HL-60 (cell line): ENCODE measurements around the gene FOXP2.
A peak's percentile ranks its signal among the peaks of the same experiment; 100 is the strongest.
"Not testable (repeated sequence)": the region's sequence is repeated elsewhere in the genome, so short reads cannot be mapped to it uniquely, and the experiment has no call there.

Experiments used
- DNase-seq, 2 experiments: peaks; one replicate each; pipeline ENCODE4 v3.0.0-alpha.2; 2010 to 2020; ENCODE audit warnings: low read depth in 1 of 2, low spot score in 1 of 2
- H3K27ac ChIP-seq: fragments of 250-450 bp; sonication (Bioruptor Pico); replicated peaks from 2 replicates; pipeline ENCODE4 v1.5.1; 2020; ENCODE audit warnings: mild to moderate bottlenecking, moderate library complexity
- H3K27me3 ChIP-seq: fragments of 250-450 bp; sonication (Bioruptor Pico); 2 replicates; pipeline ENCODE4 v1.5.1; 2021; ENCODE audit warnings: mild to moderate bottlenecking, moderate library complexity; ENCODE audit not compliant: insufficient read depth, poor library complexity, severe bottlenecking
- H3K4me3 ChIP-seq: replicated peaks from 2 replicates; pipeline ENCODE4 v1.5.1; 2011; ENCODE audit warnings: mild to moderate bottlenecking, control low read depth, low read length; ENCODE audit not compliant: insufficient read depth
- CTCF ChIP-seq: IDR thresholded peaks from one replicate; pipeline ENCODE4 v1.5.1; 2011; ENCODE audit warnings: low read length, control low read depth, inconsistent platforms; ENCODE audit not compliant: insufficient read depth
- GABPA ChIP-seq: IDR thresholded peaks from 2 replicates; pipeline ENCODE4 v1.6.1; 2012; ENCODE audit warnings: low read depth
- POLR2AphosphoS5 ChIP-seq: IDR thresholded peaks from 2 replicates; pipeline ENCODE4 v1.6.1; 2012; ENCODE audit warnings: low read depth
- REST ChIP-seq: IDR thresholded peaks from 2 replicates; pipeline ENCODE4 v1.6.1; 2012; ENCODE audit warnings: low read depth; ENCODE audit not compliant: insufficient replicate concordance
- SPI1 ChIP-seq: IDR thresholded peaks from 2 replicates; pipeline ENCODE4 v1.6.1; 2012; ENCODE audit warnings: low read depth, mild to moderate bottlenecking, borderline replicate concordance

FOXP2 gene

GRCh38 chr7:114539575-114539974 lies 125.0 kb downstream of the FOXP2 start:
- no peak for TF ChIP-seq SPI1
- H3K27ac ChIP-seq, result no peak overlapping the region
- H3K27me3 ChIP-seq, result peaks cover 2% of the 10 kb centered on the region
- H3K4me3 ChIP-seq, result no peak overlapping the region
- peak in 1 of 2 experiments; percentile 2 for DNase-seq

DNA sequence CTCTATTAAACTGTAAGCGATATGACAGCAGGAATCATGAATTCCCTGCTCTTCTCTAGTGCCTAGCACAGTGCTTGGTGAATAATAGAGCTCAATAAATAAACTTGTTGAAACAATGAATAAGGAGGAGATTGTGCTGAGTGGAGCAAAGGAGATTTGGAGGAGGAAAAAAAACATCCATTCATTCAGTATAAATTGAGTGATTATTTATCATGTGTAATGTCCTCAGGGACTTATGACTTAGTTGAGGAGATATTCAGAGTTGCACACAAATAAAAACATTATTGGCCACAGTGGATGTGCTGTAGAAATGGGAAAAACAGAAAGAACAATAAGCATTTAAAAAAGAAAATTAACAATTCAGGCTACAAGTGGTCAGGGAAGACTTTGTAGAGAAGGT lies 125.7 kb downstream of the FOXP2 start:
- Histone ChIP-seq H3K4me3 (no peak overlapping the region), H3K27ac (no peak overlapping the region), H3K27me3 (peaks cover 2% of the 10 kb centered on the region)
- no peak for DNase-seq
- TF ChIP-seq POLR2AphosphoS5 (no peak), SPI1 (no peak), GABPA (no peak), CTCF (no peak), REST (no peak)

DNA sequence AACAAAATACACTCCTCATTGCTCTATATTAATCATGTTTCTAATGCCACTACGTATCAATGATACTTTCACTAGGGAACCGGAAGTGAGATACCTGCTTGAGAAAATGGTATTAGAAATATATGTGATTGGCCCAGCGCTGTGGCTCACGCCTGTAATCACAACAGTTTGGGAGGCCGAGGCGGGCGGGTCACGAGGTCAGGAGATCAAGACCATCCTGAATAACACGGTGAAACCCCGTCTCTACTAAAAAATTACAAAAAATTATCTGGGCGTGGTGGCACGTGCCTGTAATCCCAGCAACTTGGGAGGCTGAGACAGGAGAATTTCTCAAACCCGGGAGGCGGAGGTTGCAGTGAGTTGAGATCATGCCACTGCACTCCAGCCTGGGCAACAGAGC lies 132.7 kb downstream of the FOXP2 start:
- not testable (repeated sequence) for H3K4me3 ChIP-seq, H3K27ac ChIP-seq, H3K27me3 ChIP-seq, DNase-seq

DNA sequence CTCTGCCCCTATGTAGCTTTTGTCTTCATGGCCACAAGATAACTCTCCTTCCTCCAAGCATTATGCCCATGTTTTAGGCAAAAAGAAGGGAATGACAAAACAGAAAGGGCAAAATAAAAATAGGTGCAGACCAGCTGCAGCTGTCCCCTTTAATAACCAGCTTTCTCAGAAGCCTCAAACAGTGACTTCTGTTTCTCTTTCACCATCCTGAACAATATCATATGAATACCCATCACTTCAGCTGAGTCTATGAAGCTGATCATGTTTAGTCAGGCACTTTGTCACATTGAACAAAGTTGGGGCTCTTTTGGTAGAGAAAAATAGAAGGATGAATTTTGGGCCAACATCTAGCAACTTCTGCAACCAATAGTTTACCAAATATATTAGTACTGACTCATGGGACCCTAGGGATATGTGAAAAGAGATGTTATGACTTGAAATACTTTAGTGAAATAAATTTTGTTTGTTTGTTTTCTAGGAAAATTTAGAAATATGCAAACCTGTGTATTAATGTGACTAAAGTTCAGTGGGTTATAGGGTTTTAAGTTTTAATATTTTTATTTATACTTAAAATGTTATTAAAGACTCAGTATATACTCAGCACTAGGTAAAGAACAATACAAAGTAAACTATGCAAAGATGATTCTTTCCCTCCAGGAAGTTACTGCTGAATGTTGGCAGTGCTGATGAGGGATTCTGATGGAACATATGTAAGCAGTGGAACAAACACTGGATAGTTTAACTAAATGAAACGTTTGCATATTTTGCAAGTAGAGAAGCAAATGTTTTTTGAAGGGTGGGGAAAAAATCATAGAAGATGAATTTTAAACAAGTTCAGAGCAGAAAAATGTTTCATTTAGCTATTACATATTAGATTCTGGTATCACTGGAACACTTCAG lies 133.7 kb downstream of the FOXP2 start:
- no peak for DNase-seq
- no peak for TF ChIP-seq CTCF
- TF ChIP-seq GABPA, result no peak
- TF ChIP-seq POLR2AphosphoS5, result no peak
- TF ChIP-seq REST, result no peak
- no peak for TF ChIP-seq SPI1
- H3K4me3 ChIP-seq, result no peak overlapping the region
- H3K27me3 ChIP-seq, result no peaks in the 10 kb centered on the region
- H3K27ac ChIP-seq, result no peak overlapping the region
